Measurements from ENCODE around the gene IGSF22.

DNA sequence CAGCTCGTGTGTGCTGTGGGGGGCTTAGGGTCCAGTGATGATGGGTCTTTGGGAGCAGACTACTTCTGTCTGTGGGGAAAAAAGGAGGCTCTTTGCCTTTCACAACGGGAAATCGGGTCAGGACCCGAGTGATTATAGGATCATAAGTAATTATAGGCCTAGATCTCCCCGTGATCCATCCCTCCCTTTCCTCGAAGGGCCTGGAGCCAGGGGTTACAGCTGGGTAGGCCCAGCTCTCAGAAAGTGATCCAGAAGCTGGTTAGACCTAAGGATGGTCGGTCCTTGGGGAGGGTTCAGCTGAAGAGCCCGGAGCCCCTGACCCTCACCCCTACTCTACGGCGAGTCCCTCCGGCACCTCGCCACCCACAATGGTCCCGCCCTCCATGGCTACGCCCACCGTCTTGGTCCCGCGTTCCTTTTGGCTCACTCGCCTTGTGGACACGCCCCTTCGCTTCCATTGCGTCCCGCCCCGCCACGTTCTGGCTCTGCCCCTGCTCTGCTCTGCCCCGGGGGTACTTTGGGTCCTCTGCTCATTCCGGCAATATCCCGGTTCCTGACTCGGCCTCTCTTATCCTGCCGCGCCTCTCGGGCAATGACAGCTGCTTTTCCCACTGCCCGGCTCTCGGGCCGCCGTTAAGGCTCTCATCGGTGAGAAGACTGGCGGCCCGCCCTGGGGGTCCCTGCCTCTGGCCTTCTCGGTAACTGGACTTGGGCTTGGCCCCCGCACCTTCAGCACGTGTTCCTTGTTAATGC is 5.0 kb downstream of the IGSF22 start:
- TF ChIP-seq CTCF (IDR thresholded peaks at IDR 0.05) (no peak), POLR2A (IDR thresholded peaks at IDR 0.05) (peak in 1 of 2 donors; percentile 38)
